BE2C (cell line): ENCODE results near the gene TCF7L2.
A peak's percentile ranks its signal among the peaks of the same experiment; 100 is the strongest.

Experiments
- DNase-seq: peaks from one replicate; pipeline ENCODE4 v3.0.0-alpha.2; 2020
- H3K27me3 ChIP-seq: fragments of 250-450 bp; sonication (Bioruptor Pico); 2 replicates; pipeline ENCODE4 v1.5.1; 2020; ENCODE audit warnings: mild to moderate bottlenecking
- H3K36me3 ChIP-seq: fragments of 250-450 bp; sonication (Bioruptor Pico); 2 replicates; pipeline ENCODE4 v1.5.1; 2020; ENCODE audit warnings: mild to moderate bottlenecking
- H3K4me1 ChIP-seq: fragments of 250-450 bp; sonication (Bioruptor Pico); 2 replicates; pipeline ENCODE4 v1.5.1; 2020
- H3K4me3 ChIP-seq: 2 replicates; pipeline ENCODE4 v1.5.1; 2011; ENCODE audit warnings: low read depth, low read length
- H3K9me3 ChIP-seq: fragments of 250-450 bp; sonication (Bioruptor Pico); 2 replicates; pipeline ENCODE4 v1.5.1; 2020
- CTCF ChIP-seq: IDR thresholded peaks from 2 replicates; pipeline ENCODE4 v1.5.1; 2012; ENCODE audit warnings: mild to moderate bottlenecking, low read depth, low read length

The TCF7L2 gene

GRCh38 chr10:113176652-113177155 lies 226.7 kb downstream of the TCF7L2 start:
- Histone ChIP-seq H3K4me1 (peaks cover 53% of the 10 kb centered on the region), H3K4me3 (no peak overlapping the region), H3K9me3 (no peaks in the 10 kb centered on the region), H3K36me3 (no peaks in the 10 kb centered on the region), H3K27me3 (no peaks in the 10 kb centered on the region)
- no peak for TF ChIP-seq CTCF
- no peak for DNase-seq

- H3K4me3 ChIP-seq: peak overlapping the region; percentile 2; the same call in 1 of the 2 replicates
- peaks cover 48% of the 10 kb centered on the region for H3K4me1 ChIP-seq
- no peak for TF ChIP-seq CTCF
- H3K36me3 ChIP-seq: no peaks in the 10 kb centered on the region
- no peaks in the 10 kb centered on the region for H3K27me3 ChIP-seq
- DNase-seq: peak; percentile 86
- H3K9me3 ChIP-seq: no peaks in the 10 kb centered on the region
Observed at GRCh38 chr10:113177156-113177935, 227.3 kb downstream of the TCF7L2 start.

- peak overlapping the region; percentile 2; the same call in 1 of the 2 replicates for H3K4me3 ChIP-seq
- H3K9me3 ChIP-seq: no peaks in the 10 kb centered on the region
- DNase-seq: no peak
- no peaks in the 10 kb centered on the region for H3K36me3 ChIP-seq
- TF ChIP-seq CTCF: no peak
- no peaks in the 10 kb centered on the region for H3K27me3 ChIP-seq
- H3K4me1 ChIP-seq: peaks cover 42% of the 10 kb centered on the region
Observed at GRCh38 chr10:113177936-113178335, 227.9 kb downstream of the TCF7L2 start.

- no peaks in the 10 kb centered on the region for H3K9me3 ChIP-seq
- no peak for DNase-seq
- no peak overlapping the region for H3K4me3 ChIP-seq
- no peaks in the 10 kb centered on the region for H3K27me3 ChIP-seq
- TF ChIP-seq CTCF: no peak
- H3K4me1 ChIP-seq: peaks cover 40% of the 10 kb centered on the region
- no peaks in the 10 kb centered on the region for H3K36me3 ChIP-seq
Observed at GRCh38 chr10:113178771-113179170, 228.7 kb downstream of the TCF7L2 start.

- H3K9me3 ChIP-seq: no peaks in the 10 kb centered on the region
- no peak for DNase-seq
- H3K27me3 ChIP-seq: no peaks in the 10 kb centered on the region
- no peak for TF ChIP-seq CTCF
- no peaks in the 10 kb centered on the region for H3K36me3 ChIP-seq
- H3K4me1 ChIP-seq: peaks cover 40% of the 10 kb centered on the region
- H3K4me3 ChIP-seq: no peak overlapping the region
Observed at GRCh38 chr10:113179265-113179664, 229.2 kb downstream of the TCF7L2 start.

- no peak for DNase-seq
- Histone ChIP-seq H3K4me1 (peaks cover 40% of the 10 kb centered on the region), H3K4me3 (no peak overlapping the region), H3K36me3 (no peaks in the 10 kb centered on the region), H3K9me3 (no peaks in the 10 kb centered on the region), H3K27me3 (no peaks in the 10 kb centered on the region)
- TF ChIP-seq CTCF: no peak
Observed at GRCh38 chr10:113179966-113180365, 229.9 kb downstream of the TCF7L2 start.
